Transverse colon (tissue), 4 donors: Measurements from ENCODE around the gene PCDH7. TPM values are rescaled to one million over a fixed set of nuclear protein-coding genes. Genes with fewer than 3 reads are reported as not detected.

Source experiments
- DNase-seq: peaks from one replicate; pipeline ENCODE4 v3.0.0-alpha.2; 2019
- H3K27ac ChIP-seq, 4 donors: fragments of 200-600 bp; sonication (generic); 2 replicates each; pipeline ENCODE4 v1.5.1; 2016 to 2018; ENCODE audit warnings: inconsistent platforms in 4 of 4
- H3K27me3 ChIP-seq: fragments of 200-600 bp; sonication (generic); 2 replicates; pipeline ENCODE4 v1.5.1; 2017; ENCODE audit warnings: inconsistent platforms
- H3K36me3 ChIP-seq, 4 donors: fragments of 200-600 bp; sonication (generic); 2 replicates each; pipeline ENCODE4 v1.5.1; 2017 to 2019; ENCODE audit warnings: inconsistent platforms in 4 of 4
- H3K4me1 ChIP-seq, 4 donors: fragments of 200-600 bp; sonication (generic); 2 replicates each; pipeline ENCODE4 v1.5.1; 2017 to 2020; ENCODE audit warnings: inconsistent platforms in 4 of 4
- H3K4me3 ChIP-seq, 4 donors: fragments of 200-600 bp; sonication (generic); 1 replicate in 1 of 4; 2 replicates in 3 of 4; pipeline versions ENCODE4 v1.5.1 to v1.6.1; 2017 to 2019; ENCODE audit warnings: inconsistent platforms in 4 of 4
- H3K9me3 ChIP-seq, 2 donors: fragments of 200-600 bp; sonication (generic); 2 replicates each; pipeline ENCODE4 v1.5.1; 2017 to 2019; ENCODE audit warnings: inconsistent platforms in 2 of 2
- CTCF ChIP-seq, 5 experiments: fragments of 200-600 bp in 3 of 5; fragments of 450-650 bp in 2 of 5; sonication (generic) in 3 of 5; IDR thresholded peaks; 1 replicate in 2 of 5; 2 replicates in 3 of 5; pipeline ENCODE4 v1.5.1; 2016 to 2017; ENCODE audit warnings: antibody characterized with exemption in 5 of 5, inconsistent platforms in 3 of 5, mild to moderate bottlenecking in 2 of 5, moderate library complexity in 1 of 5
- EP300 ChIP-seq: sonication (generic); formaldehyde crosslinking; IDR thresholded peaks from one replicate; pipeline ENCODE4 v1.6.1; 2017; ENCODE audit warnings: antibody characterized with exemption, low read depth
- POLR2A ChIP-seq: fragments of 450-650 bp; IDR thresholded peaks from one replicate; pipeline ENCODE4 v1.6.1; 2016; ENCODE audit warnings: antibody characterized with exemption, mild to moderate bottlenecking, moderate library complexity
- POLR2AphosphoS5 ChIP-seq, 3 donors: sonication (generic); formaldehyde crosslinking; IDR thresholded peaks; one replicate each; pipeline ENCODE4 v1.6.1; 2016; ENCODE audit warnings: antibody characterized with exemption in 3 of 3
- WGBS, 2 donors: methylation state at CpG; one replicate each; pipeline ENCODE4 v1.1.5; 2018; ENCODE audit warnings: low coverage in 1 of 2; 5-methylcytosine and 5-hydroxymethylcytosine counted together
- in situ Hi-C, 4 donors: fragments of 200-750 bp; cut with MboI; loops; one replicate each; pipeline versions ENCODE4 v1.15.0 to v1.15.1; 2017; ENCODE audit warnings: low sequenced_read_pairs in 3 of 4, low pct_ligation_motif_present in 1 of 4, low pct_unique_long_range_greater_than_20kb in 1 of 4
- intact Hi-C: fragments of 100-400 bp; cut with DNase I; formaldehyde crosslinking; loops from one replicate; pipeline ENCODE4 v1.15.1; 2023; ENCODE audit warnings: low total_unique reads
- total RNA-seq, 4 donors: library from RNA; depleted of rRNA; stranded (reverse); fragments of >200 nt; gene quantifications; one replicate each; pipeline ENCODE4 v1.1.0, GENCODE V29; 2016

PCDH7 gene
- total RNA-seq, 4 donors from 2014 or later = 21.0 to 114 (median 26.1) TPM

- H3K4me1 ChIP-seq = peaks cover 4 to 49% (median 21%) of the 10 kb centered on the region in 4 donors
- H3K4me3 ChIP-seq = peak overlapping the region; percentile 9 to 73 (median 46)
- WGBS, 2 donors = 3% methylated on average over 6 of the region's 6 CpGs
- peak overlapping the region in 3 of 4 donors; percentile 39 to 78 (median 67) for H3K27ac ChIP-seq
- no peaks in the 10 kb centered on the region for H3K9me3 ChIP-seq
- H3K27me3 ChIP-seq = peaks cover 41% of the 10 kb centered on the region
- no peak for DNase-seq
- intact Hi-C loops (no loop called here), in situ Hi-C loops (loop anchor here in 3 of 4 donors (25.0 kb wide), 3 partner anchors 321 to 971 kb away; no protein-coding TSS in a partner anchor)
- no peaks in the 10 kb centered on the region for H3K36me3 ChIP-seq
- TF ChIP-seq POLR2A (no peak), CTCF (IDR thresholded peaks at IDR 0.05) (peak; percentile 28 to 35 (median 31))
Measured at GRCh38 chr4:30716158-30716557, 4.0 kb upstream of the PCDH7 start.

GRCh38 chr4:30716681-30717207, 3.4 kb upstream of the PCDH7 start:
- Histone ChIP-seq H3K27me3 (peaks cover 47% of the 10 kb centered on the region), H3K4me1 (peaks cover 4 to 55% (median 23%) of the 10 kb centered on the region in 4 donors), H3K27ac (peak overlapping the region; percentile 67 to 89 (median 80)), H3K4me3 (peak overlapping the region; percentile 39 to 73 (median 46)), H3K9me3 (no peaks in the 10 kb centered on the region), H3K36me3 (no peaks in the 10 kb centered on the region)
- 0 to 1% methylated on average over 4 to 15 of the region's 15 CpGs for WGBS, 2 donors
- in situ Hi-C loops (loop anchor here in 3 of 4 donors (25.0 kb wide), 3 partner anchors 321 to 971 kb away; no protein-coding TSS in a partner anchor), intact Hi-C loops (no loop called here)
- TF ChIP-seq CTCF (IDR thresholded peaks at IDR 0.05) (no peak), POLR2AphosphoS5 (IDR thresholded peaks at IDR 0.05) (no peak), EP300 (no peak), POLR2A (no peak)
- DNase-seq = no peak

- in situ Hi-C loops (loop anchor here in 3 of 4 donors (25.0 kb wide), 3 partner anchors 320 to 970 kb away; no protein-coding TSS in a partner anchor), intact Hi-C loops (no loop called here)
- H3K27ac ChIP-seq = peak overlapping the region; percentile 67 to 89 (median 80)
Measured at GRCh38 chr4:30717208-30718020, 2.8 kb upstream of the PCDH7 start.

More at GRCh38 chr4:30717208-30718020, 2.8 kb upstream of the PCDH7 start:
- no peak for TF ChIP-seq EP300
- TF ChIP-seq POLR2AphosphoS5 (IDR thresholded peaks at IDR 0.05) = no peak
- TF ChIP-seq CTCF (IDR thresholded peaks at IDR 0.05) = no peak
- Histone ChIP-seq H3K27me3 (peaks cover 52% of the 10 kb centered on the region), H3K9me3 (no peaks in the 10 kb centered on the region), H3K4me3 (peak overlapping the region; percentile 39 to 73 (median 46)), H3K4me1 (peaks cover 4 to 60% (median 23%) of the 10 kb centered on the region in 4 donors), H3K36me3 (no peaks in the 10 kb centered on the region)
- WGBS, 2 donors = 5% methylated on average over 48 of the region's 55 CpGs; no CpG with 5 or more reads in 1 of the 2 donors
- DNase-seq = peak; percentile 17
